H1 (cell line): ENCODE results near the gene MRPL41. TPM values are rescaled to one million over a fixed set of nuclear protein-coding genes. Genes with fewer than 3 reads are reported as not detected.

Experiments
- BCL11A ChIP-seq, 2 experiments: IDR thresholded peaks; one replicate each; pipeline ENCODE4 v1.6.1; 2011; ENCODE audit warnings: low read depth in 2 of 2, low read length in 2 of 2, mild to moderate bottlenecking in 2 of 2
- HDAC2 ChIP-seq, 2 experiments: fragments of 300-600 bp in 1 of 2; sonication (generic) in 1 of 2; IDR thresholded peaks; 2 replicates each; pipeline ENCODE4 v1.6.1; 2011 to 2012; ENCODE audit warnings: low read depth in 2 of 2, low read length in 2 of 2, mild to moderate bottlenecking in 2 of 2, moderate library complexity in 2 of 2, borderline replicate concordance in 1 of 2, inconsistent platforms in 1 of 2
- KDM4A ChIP-seq: IDR thresholded peaks from one replicate; pipeline ENCODE4 v1.7.1; 2012; ENCODE audit warnings: low read depth, mild to moderate bottlenecking, moderate library complexity, low read length, inconsistent platforms; ENCODE audit not compliant: severe bottlenecking
- MAFK ChIP-seq: IDR thresholded peaks from 2 replicates; pipeline ENCODE4 v1.6.1; 2012; ENCODE audit warnings: low read depth, mild to moderate bottlenecking, improper control_type of control experiment, low read length
- POU5F1 ChIP-seq: IDR thresholded peaks from 2 replicates; pipeline ENCODE4 v1.6.1; 2011; ENCODE audit warnings: low read depth, mild to moderate bottlenecking, low read length, moderate library complexity
- SP1 ChIP-seq: IDR thresholded peaks from 2 replicates; pipeline ENCODE4 v1.6.1; 2011; ENCODE audit warnings: low read depth, low read length
- ZNF274 ChIP-seq: IDR thresholded peaks from 2 replicates; pipeline ENCODE4 v1.7.0; 2012; ENCODE audit warnings: low read length, borderline replicate concordance; ENCODE audit errors: extremely low read depth
- polyA plus RNA-seq, 7 experiments: library from polyadenylated mRNA; depleted of rRNA in 3 of 7; stranded (reverse) in 5 of 7; unstranded in 2 of 7; fragments of >200 nt in 5 of 7; fragments of 200-250 nt in 2 of 7; gene quantifications; 1 replicate in 5 of 7; 2 replicates in 1 of 7; 4 replicates in 1 of 7; pipeline versions ENCODE4 v1.2.1 to v1.2.3, GENCODE V29; 2011 to 2013; ENCODE audit warnings: missing spikeins in 2 of 7, mixed read lengths in 2 of 7
- total RNA-seq: library from RNA; stranded (reverse); fragmentation: NEBNext Ultra II Directional; extraction: Animal tissue kit (Norgen Biotek cat#: 25700); gene quantifications from 2 replicates; pipeline ENCODE4 v1.2.1, GENCODE V29; 2021
- TF ChIP-seq, protein P1 (sequence below): fragments of 300-600 bp; sonication (generic); IDR thresholded peaks from 2 replicates; pipeline ENCODE4 v1.7.1; 2012; ENCODE audit warnings: low read length, moderate library complexity, mild to moderate bottlenecking, inconsistent platforms; ENCODE audit not compliant: insufficient replicate concordance

MRPL41 gene
- total and polyA plus RNA-seq, 2 of the 8 experiments (the other 6 are each of a cell fraction or from before 2014, with no cell fraction given) = 47.2 to 58.1 TPM

- TF ChIP-seq, protein P1, sequence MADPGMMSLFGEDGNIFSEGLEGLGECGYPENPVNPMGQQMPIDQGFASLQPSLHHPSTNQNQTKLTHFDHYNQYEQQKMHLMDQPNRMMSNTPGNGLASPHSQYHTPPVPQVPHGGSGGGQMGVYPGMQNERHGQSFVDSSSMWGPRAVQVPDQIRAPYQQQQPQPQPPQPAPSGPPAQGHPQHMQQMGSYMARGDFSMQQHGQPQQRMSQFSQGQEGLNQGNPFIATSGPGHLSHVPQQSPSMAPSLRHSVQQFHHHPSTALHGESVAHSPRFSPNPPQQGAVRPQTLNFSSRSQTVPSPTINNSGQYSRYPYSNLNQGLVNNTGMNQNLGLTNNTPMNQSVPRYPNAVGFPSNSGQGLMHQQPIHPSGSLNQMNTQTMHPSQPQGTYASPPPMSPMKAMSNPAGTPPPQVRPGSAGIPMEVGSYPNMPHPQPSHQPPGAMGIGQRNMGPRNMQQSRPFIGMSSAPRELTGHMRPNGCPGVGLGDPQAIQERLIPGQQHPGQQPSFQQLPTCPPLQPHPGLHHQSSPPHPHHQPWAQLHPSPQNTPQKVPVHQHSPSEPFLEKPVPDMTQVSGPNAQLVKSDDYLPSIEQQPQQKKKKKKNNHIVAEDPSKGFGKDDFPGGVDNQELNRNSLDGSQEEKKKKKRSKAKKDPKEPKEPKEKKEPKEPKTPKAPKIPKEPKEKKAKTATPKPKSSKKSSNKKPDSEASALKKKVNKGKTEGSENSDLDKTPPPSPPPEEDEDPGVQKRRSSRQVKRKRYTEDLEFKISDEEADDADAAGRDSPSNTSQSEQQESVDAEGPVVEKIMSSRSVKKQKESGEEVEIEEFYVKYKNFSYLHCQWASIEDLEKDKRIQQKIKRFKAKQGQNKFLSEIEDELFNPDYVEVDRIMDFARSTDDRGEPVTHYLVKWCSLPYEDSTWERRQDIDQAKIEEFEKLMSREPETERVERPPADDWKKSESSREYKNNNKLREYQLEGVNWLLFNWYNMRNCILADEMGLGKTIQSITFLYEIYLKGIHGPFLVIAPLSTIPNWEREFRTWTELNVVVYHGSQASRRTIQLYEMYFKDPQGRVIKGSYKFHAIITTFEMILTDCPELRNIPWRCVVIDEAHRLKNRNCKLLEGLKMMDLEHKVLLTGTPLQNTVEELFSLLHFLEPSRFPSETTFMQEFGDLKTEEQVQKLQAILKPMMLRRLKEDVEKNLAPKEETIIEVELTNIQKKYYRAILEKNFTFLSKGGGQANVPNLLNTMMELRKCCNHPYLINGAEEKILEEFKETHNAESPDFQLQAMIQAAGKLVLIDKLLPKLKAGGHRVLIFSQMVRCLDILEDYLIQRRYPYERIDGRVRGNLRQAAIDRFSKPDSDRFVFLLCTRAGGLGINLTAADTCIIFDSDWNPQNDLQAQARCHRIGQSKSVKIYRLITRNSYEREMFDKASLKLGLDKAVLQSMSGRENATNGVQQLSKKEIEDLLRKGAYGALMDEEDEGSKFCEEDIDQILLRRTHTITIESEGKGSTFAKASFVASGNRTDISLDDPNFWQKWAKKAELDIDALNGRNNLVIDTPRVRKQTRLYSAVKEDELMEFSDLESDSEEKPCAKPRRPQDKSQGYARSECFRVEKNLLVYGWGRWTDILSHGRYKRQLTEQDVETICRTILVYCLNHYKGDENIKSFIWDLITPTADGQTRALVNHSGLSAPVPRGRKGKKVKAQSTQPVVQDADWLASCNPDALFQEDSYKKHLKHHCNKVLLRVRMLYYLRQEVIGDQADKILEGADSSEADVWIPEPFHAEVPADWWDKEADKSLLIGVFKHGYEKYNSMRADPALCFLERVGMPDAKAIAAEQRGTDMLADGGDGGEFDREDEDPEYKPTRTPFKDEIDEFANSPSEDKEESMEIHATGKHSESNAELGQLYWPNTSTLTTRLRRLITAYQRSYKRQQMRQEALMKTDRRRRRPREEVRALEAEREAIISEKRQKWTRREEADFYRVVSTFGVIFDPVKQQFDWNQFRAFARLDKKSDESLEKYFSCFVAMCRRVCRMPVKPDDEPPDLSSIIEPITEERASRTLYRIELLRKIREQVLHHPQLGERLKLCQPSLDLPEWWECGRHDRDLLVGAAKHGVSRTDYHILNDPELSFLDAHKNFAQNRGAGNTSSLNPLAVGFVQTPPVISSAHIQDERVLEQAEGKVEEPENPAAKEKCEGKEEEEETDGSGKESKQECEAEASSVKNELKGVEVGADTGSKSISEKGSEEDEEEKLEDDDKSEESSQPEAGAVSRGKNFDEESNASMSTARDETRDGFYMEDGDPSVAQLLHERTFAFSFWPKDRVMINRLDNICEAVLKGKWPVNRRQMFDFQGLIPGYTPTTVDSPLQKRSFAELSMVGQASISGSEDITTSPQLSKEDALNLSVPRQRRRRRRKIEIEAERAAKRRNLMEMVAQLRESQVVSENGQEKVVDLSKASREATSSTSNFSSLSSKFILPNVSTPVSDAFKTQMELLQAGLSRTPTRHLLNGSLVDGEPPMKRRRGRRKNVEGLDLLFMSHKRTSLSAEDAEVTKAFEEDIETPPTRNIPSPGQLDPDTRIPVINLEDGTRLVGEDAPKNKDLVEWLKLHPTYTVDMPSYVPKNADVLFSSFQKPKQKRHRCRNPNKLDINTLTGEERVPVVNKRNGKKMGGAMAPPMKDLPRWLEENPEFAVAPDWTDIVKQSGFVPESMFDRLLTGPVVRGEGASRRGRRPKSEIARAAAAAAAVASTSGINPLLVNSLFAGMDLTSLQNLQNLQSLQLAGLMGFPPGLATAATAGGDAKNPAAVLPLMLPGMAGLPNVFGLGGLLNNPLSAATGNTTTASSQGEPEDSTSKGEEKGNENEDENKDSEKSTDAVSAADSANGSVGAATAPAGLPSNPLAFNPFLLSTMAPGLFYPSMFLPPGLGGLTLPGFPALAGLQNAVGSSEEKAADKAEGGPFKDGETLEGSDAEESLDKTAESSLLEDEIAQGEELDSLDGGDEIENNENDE = no peak
- 0 out of 4 replicates have a peak, but pooled peaks of 1 of the 2 experiments have one; percentile 13 for TF ChIP-seq HDAC2 (IDR thresholded peaks at IDR 0.05; ENCODE audit: borderline replicate concordance in 1 of 2, low read depth in 2 of 2, low read length in 2 of 2)
- peak; percentile 69 for TF ChIP-seq KDM4A
- no peak for TF ChIP-seq POU5F1
- TF ChIP-seq MAFK = no peak
- TF ChIP-seq BCL11A (IDR thresholded peaks at IDR 0.05; ENCODE audit: low read depth in 2 of 2, low read length in 2 of 2) = no peak
- TF ChIP-seq ZNF274 = no peak
- TF ChIP-seq SP1 = 0 out of 2 replicates have a peak, but pooled peaks have one; percentile 36
These were observed at the start of gene MRPL41 (continued) for GRCh38 chr9:137551264-137552021.
